Smooth muscle cell (in vitro differentiated cells): ENCODE results near the gene SWSAP1. TPM values are rescaled to one million over a fixed set of nuclear protein-coding genes. Genes with fewer than 3 reads are reported as not detected.
"Not testable (repeated sequence)": the region's sequence is repeated elsewhere in the genome, so short reads cannot be mapped to it uniquely, and the experiment has no call there.

ENCODE experiments used
- DNase-seq: peaks from one replicate; lab custom pipeline; 2025; ENCODE audit not compliant: unreplicated experiment; lab: John Stamatoyannopoulos, UW
- H2AFZ ChIP-seq: fragments of 200-600 bp; sonication (generic); 2 replicates; pipeline ENCODE4 v1.6.0; 2016; ENCODE audit warnings: antibody characterized with exemption, low read depth, mild to moderate bottlenecking
- H3F3A ChIP-seq: fragments of 200-600 bp; sonication (generic); 2 replicates; pipeline ENCODE4 v1.6.0; 2017; ENCODE audit warnings: antibody characterized with exemption, low read depth
- H3K27ac ChIP-seq: fragments of 200-600 bp; sonication (generic); 2 replicates; pipeline ENCODE4 v1.5.1; 2016; ENCODE audit warnings: low read depth, mild to moderate bottlenecking
- H3K27me3 ChIP-seq: fragments of 200-600 bp; sonication (generic); 2 replicates; pipeline ENCODE4 v1.6.1; 2016; ENCODE audit warnings: low read depth, mild to moderate bottlenecking
- H3K36me3 ChIP-seq: fragments of 200-600 bp; sonication (generic); 2 replicates; pipeline ENCODE4 v1.5.1; 2016; ENCODE audit warnings: low read depth
- H3K4me1 ChIP-seq: fragments of 200-600 bp; sonication (generic); 2 replicates; pipeline ENCODE4 v1.5.1; 2016; ENCODE audit warnings: low read depth
- H3K4me2 ChIP-seq: fragments of 200-600 bp; sonication (generic); 2 replicates; pipeline ENCODE4 v1.6.0; 2016; ENCODE audit warnings: mild to moderate bottlenecking
- H3K4me3 ChIP-seq: fragments of 200-600 bp; sonication (generic); 2 replicates; pipeline ENCODE4 v1.5.1; 2016; ENCODE audit warnings: mild to moderate bottlenecking
- H3K79me2 ChIP-seq: fragments of 200-600 bp; sonication (generic); 2 replicates; pipeline ENCODE4 v1.6.0; 2016; ENCODE audit warnings: low read depth, mild to moderate bottlenecking
- H3K9ac ChIP-seq: fragments of 200-600 bp; sonication (generic); 2 replicates; pipeline ENCODE4 v1.6.0; 2016; ENCODE audit warnings: low read depth
- H3K9me3 ChIP-seq: fragments of 200-600 bp; sonication (generic); replicated peaks from 2 replicates; pipeline ENCODE4 v1.5.1; 2016; ENCODE audit warnings: low read depth
- H4K20me1 ChIP-seq: fragments of 200-600 bp; sonication (generic); 2 replicates; pipeline ENCODE4 v1.6.0; 2016; ENCODE audit warnings: low read depth
- WGBS: methylation state at CpG from one replicate; pipeline ENCODE4 v1.1.7; 2016; ENCODE audit warnings: low lambda C conversion rate; 5-methylcytosine and 5-hydroxymethylcytosine counted together
- polyA plus RNA-seq: library from polyadenylated mRNA; unstranded; fragments of >200 nt; fragmentation: Nextera tagmentation; extraction: Ambion mirVana; gene quantifications from 2 replicates; pipeline ENCODE4 v1.2.1, GENCODE V29; 2016
- total RNA-seq: library from RNA; depleted of rRNA; stranded (reverse); fragments of >200 nt; gene quantifications from 2 replicates; pipeline ENCODE4 v1.2.3, GENCODE V29; 2014
- TF ChIP-seq, protein P1 (sequence below): fragments of 200-600 bp; sonication (generic); IDR thresholded peaks from 2 replicates; pipeline ENCODE4 v1.5.1; 2017; ENCODE audit warnings: borderline replicate concordance, mild to moderate bottlenecking, antibody characterized with exemption; ENCODE audit not compliant: insufficient read depth, poor library complexity, severe bottlenecking

The SWSAP1 gene
- total and polyA plus RNA-seq, 2 experiments from 2014 or later = 0.99 to 2.8 TPM

GRCh38 chr19:11377756-11378155 lies 3.3 kb downstream of the SWSAP1 start:
- 91% methylated on average over 3 of the region's 3 CpGs for WGBS
- H4K20me1 ChIP-seq = peaks cover 3% of the 10 kb centered on the region
- DNase-seq = no peak
- H3K4me2 ChIP-seq = peak overlapping the region; percentile 35
- H3K9ac ChIP-seq = no peak overlapping the region
- H3K36me3 ChIP-seq = no peaks in the 10 kb centered on the region
- no peaks in the 10 kb centered on the region for H3K9me3 ChIP-seq
- no peak overlapping the region for H2AFZ ChIP-seq
- H3K4me1 ChIP-seq = peaks cover 12% of the 10 kb centered on the region
- no peaks in the 10 kb centered on the region for H3K27me3 ChIP-seq
- peaks cover 11% of the 10 kb centered on the region for H3F3A ChIP-seq
- TF ChIP-seq, protein P1, sequence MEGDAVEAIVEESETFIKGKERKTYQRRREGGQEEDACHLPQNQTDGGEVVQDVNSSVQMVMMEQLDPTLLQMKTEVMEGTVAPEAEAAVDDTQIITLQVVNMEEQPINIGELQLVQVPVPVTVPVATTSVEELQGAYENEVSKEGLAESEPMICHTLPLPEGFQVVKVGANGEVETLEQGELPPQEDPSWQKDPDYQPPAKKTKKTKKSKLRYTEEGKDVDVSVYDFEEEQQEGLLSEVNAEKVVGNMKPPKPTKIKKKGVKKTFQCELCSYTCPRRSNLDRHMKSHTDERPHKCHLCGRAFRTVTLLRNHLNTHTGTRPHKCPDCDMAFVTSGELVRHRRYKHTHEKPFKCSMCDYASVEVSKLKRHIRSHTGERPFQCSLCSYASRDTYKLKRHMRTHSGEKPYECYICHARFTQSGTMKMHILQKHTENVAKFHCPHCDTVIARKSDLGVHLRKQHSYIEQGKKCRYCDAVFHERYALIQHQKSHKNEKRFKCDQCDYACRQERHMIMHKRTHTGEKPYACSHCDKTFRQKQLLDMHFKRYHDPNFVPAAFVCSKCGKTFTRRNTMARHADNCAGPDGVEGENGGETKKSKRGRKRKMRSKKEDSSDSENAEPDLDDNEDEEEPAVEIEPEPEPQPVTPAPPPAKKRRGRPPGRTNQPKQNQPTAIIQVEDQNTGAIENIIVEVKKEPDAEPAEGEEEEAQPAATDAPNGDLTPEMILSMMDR = no peak
- H3K79me2 ChIP-seq = no peaks in the 10 kb centered on the region
- H3K27ac ChIP-seq = peak overlapping the region; percentile 53
- H3K4me3 ChIP-seq = no peak overlapping the region

- no peak overlapping the region for H3K4me3 ChIP-seq
- H4K20me1 ChIP-seq = peaks cover 3% of the 10 kb centered on the region
- TF ChIP-seq, protein P1 = peak; percentile 43
- no peak overlapping the region for H3K9ac ChIP-seq
- H3K4me1 ChIP-seq = peaks cover 12% of the 10 kb centered on the region
- no peak for DNase-seq
- peaks cover 11% of the 10 kb centered on the region for H3F3A ChIP-seq
- peak overlapping the region; percentile 53 for H3K27ac ChIP-seq
- no peaks in the 10 kb centered on the region for H3K9me3 ChIP-seq
- 56% methylated on average over 8 of the region's 8 CpGs for WGBS
- H3K79me2 ChIP-seq = no peaks in the 10 kb centered on the region
- H2AFZ ChIP-seq = no peak overlapping the region
- no peaks in the 10 kb centered on the region for H3K36me3 ChIP-seq
- H3K27me3 ChIP-seq = no peaks in the 10 kb centered on the region
- peak overlapping the region; percentile 35 for H3K4me2 ChIP-seq
Observed at GRCh38 chr19:11378319-11379189, 4.1 kb downstream of the SWSAP1 start.

DNA sequence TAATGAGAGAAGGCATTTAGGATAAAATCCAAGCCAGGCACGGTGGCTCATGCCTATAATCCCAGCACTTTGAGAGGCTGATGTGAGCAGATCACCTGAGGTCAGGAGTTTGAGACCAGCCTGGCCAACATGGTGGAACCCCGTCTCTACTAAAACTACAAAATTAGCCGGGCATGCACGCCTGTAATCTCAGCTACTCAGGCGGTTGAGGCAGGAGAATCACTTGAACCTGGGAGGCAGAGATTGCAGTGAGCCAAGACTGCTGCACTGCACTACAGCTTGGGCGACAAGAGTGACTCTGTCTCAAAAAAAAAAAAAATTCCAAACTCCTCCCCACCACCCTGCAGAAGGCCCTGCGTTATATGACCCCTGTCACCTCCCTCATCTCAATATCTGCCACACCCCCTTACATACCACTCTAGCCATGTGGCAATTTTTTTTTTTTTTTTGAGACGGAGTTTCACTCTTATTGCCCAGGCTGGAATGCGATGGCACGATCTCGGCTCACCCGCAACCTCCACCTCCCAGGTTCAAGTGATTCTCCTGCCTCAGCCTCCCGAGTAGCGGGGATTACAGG lies 4.9 kb downstream of the SWSAP1 start:
- DNase-seq, H3K9ac ChIP-seq, H3K27me3 ChIP-seq, H3K9me3 ChIP-seq, H3K4me2 ChIP-seq, H3K79me2 ChIP-seq, H2AFZ ChIP-seq, H4K20me1 ChIP-seq, H3K36me3 ChIP-seq, H3K4me3 ChIP-seq: not testable (repeated sequence)
- Histone ChIP-seq H3F3A (peaks cover 11% of the 10 kb centered on the region), H3K27ac (peak overlapping the region; percentile 53), H3K4me1 (peaks cover 12% of the 10 kb centered on the region)
- 96% methylated on average over 14 of the region's 14 CpGs for WGBS

DNA sequence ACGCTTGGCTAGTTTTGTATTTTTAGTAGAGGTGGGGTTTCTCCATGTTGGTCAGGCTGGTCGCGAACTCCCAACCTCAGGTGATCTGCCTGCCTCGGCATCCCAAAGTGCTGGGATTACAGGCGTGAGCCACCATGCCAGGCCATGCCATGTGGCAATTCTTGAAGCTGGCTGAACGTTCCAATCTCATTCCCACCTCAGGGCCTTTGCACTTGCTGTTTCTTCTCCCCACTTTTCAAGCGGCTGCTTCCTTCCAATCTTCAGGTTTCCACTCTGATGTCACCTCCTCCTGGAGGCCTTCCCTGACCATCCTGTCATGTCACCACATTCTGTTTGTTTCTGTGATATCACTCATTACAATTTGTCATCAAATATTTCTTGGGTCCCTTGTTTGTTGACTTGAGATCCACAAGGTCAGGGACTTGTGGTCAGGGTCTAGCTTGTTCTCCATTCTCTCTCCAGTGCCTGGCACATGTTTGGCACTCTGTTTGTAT lies 5.4 kb downstream of the SWSAP1 start:
- H3K36me3 ChIP-seq = no peaks in the 10 kb centered on the region
- TF ChIP-seq, protein P1 = no peak
- H3K27me3 ChIP-seq = no peaks in the 10 kb centered on the region
- no peak overlapping the region for H3K9ac ChIP-seq
- peaks cover 11% of the 10 kb centered on the region for H3F3A ChIP-seq
- no peaks in the 10 kb centered on the region for H3K79me2 ChIP-seq
- WGBS = 95% methylated on average over 7 of the region's 7 CpGs
- H4K20me1 ChIP-seq = peaks cover 3% of the 10 kb centered on the region
- no peak overlapping the region for H2AFZ ChIP-seq
- H3K4me1 ChIP-seq = peaks cover 12% of the 10 kb centered on the region
- H3K9me3 ChIP-seq = no peaks in the 10 kb centered on the region
- no peak overlapping the region for H3K4me3 ChIP-seq
- no peak overlapping the region for H3K4me2 ChIP-seq
- no peak for DNase-seq
- H3K27ac ChIP-seq = no peak overlapping the region
